ENCODE data around the gene BIRC5. TPM values are rescaled to one million over a fixed set of nuclear protein-coding genes. Genes with fewer than 3 reads are reported as not detected.

BIRC5 gene
- polyA plus RNA-seq, 3 donors from 2014 or later, result 3.6 to 5.5 (median 4.5) TPM

GRCh38 chr17:78255953-78256706, 42.1 kb downstream of the BIRC5 start:
- Mint-ChIP-seq H3K27me3 (ENCODE audit: low read depth in 3 of 3) (peaks cover 5 to 9% (median 5%) of the 10 kb centered on the region in 3 donors), H3K9me3 (no peaks in the 10 kb centered on the region), H3K27ac (no peak overlapping the region), H3K4me3 (peak overlapping the region in 2 of 5 donors; percentile 21 to 33), H3K4me1 (peaks cover 19 to 20% of the 10 kb centered on the region in 2 donors), H3K36me3 (no peaks in the 10 kb centered on the region)
- DNase-seq, result no peak

- H3K36me3 Mint-ChIP-seq, result no peaks in the 10 kb centered on the region
- no peak for DNase-seq
- H3K4me1 Mint-ChIP-seq, result peaks cover 17 to 20% of the 10 kb centered on the region in 2 donors
- no peaks in the 10 kb centered on the region for H3K9me3 Mint-ChIP-seq
- H3K27ac Mint-ChIP-seq, result no peak overlapping the region
- no peak overlapping the region for H3K4me3 Mint-ChIP-seq
- H3K27me3 Mint-ChIP-seq (ENCODE audit: low read depth in 3 of 3), result peaks cover 5 to 9% (median 5%) of the 10 kb centered on the region in 3 donors
These were observed 42.9 kb downstream of the BIRC5 start for GRCh38 chr17:78256707-78257591.

DNA sequence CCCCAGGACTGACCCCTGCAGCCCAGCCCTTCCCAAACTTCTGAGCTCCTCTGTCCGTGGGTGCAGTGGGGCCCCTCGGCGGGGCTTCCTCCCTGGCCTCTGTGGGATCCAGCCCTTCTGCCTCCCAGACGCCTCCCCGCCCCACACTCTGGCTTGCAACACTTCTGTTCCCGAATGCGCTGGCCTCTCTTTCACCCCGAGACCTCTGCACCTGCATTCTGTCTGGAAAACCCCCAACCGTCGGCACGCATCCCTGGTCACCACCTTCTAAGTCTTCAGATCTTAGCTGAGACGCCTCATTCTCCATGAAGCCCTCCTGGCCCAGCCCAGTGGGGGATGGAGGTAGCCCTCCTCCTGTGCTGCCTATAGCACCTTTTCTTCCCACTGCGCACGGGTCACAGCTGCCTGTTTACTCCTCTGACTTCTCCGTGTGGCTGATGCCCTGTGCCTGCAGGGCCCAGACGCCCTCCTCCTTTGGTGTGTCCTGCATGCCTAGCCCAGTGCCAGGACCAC, 43.8 kb downstream of the BIRC5 start:
- H3K36me3 Mint-ChIP-seq, result no peaks in the 10 kb centered on the region
- H3K27ac Mint-ChIP-seq, result no peak overlapping the region
- DNase-seq, result no peak
- H3K4me3 Mint-ChIP-seq, result no peak overlapping the region
- peaks cover 2 to 11% (median 4%) of the 10 kb centered on the region in 3 donors for H3K27me3 Mint-ChIP-seq (ENCODE audit: low read depth in 3 of 3)
- peaks cover 10 to 11% of the 10 kb centered on the region in 2 donors for H3K4me1 Mint-ChIP-seq
- H3K9me3 Mint-ChIP-seq, result no peaks in the 10 kb centered on the region

GRCh38 chr17:78258323-78259191, 44.5 kb downstream of the BIRC5 start:
- peaks cover 6 to 9% of the 10 kb centered on the region in 2 donors for H3K4me1 Mint-ChIP-seq
- no peaks in the 10 kb centered on the region for H3K9me3 Mint-ChIP-seq

DNA sequence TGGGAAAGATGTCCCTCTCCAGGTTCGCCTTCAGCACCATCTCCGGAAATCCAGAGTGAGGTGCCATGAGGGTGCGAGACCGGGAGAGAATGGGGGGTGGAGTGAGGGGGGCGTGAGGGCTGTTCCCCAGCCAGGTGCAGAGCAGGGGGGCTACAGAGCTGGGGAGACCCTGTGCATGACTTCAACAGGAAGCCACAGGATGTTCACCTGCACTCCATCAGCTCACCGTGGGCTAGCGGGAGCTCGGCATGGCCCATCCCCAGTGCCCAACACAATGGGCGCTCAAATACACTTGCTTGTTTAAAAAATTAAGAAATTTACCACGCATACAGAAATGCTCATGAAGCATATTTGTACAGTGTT, 45.1 kb downstream of the BIRC5 start:
- Mint-ChIP-seq H3K36me3 (no peaks in the 10 kb centered on the region), H3K9me3 (no peaks in the 10 kb centered on the region), H3K4me1 (peaks cover 6 to 8% of the 10 kb centered on the region in 2 donors), H3K4me3 (no peak overlapping the region), H3K27me3 (ENCODE audit: low read depth in 3 of 3) (peaks cover 2 to 11% (median 4%) of the 10 kb centered on the region in 3 donors), H3K27ac (no peak overlapping the region)
- DNase-seq, result no peak

More at GRCh38 chr17:78258323-78259191, 44.5 kb downstream of the BIRC5 start:
- Mint-ChIP-seq H3K27ac (no peak overlapping the region), H3K36me3 (no peaks in the 10 kb centered on the region), H3K4me3 (no peak overlapping the region), H3K27me3 (ENCODE audit: low read depth in 3 of 3) (peaks cover 2 to 11% (median 4%) of the 10 kb centered on the region in 3 donors)
- DNase-seq, result no peak

DNA sequence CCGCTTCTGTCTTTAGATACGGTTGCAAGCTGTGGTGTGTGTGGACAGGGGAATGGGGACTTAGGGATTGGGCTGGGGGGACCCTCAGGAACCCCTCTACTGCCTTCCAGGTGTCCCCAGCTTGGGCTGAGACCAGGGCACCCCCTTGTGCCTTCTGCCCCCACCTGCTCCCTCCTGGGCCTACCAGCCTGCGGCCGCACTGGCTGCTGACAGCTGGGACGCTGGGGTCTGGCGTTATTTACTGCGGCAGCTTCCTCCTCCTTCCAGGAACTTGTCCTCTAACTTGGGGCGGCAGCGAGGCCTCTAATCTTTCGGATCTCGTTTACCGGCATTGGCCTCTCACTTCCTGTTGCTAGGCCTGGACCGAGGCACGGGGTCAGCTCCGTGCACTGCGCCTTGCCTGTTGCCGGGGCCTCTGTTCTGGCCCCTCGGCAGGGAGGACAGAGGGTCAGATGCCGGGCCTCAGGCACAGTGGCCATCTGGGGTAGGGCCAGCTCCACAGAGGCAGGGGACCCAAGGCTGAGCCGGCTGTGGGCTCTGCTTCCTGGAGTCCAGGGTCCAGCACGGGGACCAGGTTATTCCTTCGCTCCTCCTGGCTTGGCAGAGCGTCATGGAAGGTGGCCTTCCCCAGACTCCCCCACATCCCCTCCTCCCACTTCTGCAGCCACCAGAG, 49.1 kb downstream of the BIRC5 start:
- Mint-ChIP-seq H3K4me3 (peak overlapping the region in 1 of 5 donors; percentile 17), H3K4me1 (peaks cover 0 to 1% of the 10 kb centered on the region in 2 donors), H3K9me3 (no peaks in the 10 kb centered on the region), H3K36me3 (no peaks in the 10 kb centered on the region), H3K27me3 (ENCODE audit: low read depth in 3 of 3) (peaks cover 0 to 9% (median 2%) of the 10 kb centered on the region in 3 donors), H3K27ac (no peak overlapping the region)
- no peak for DNase-seq

DNA sequence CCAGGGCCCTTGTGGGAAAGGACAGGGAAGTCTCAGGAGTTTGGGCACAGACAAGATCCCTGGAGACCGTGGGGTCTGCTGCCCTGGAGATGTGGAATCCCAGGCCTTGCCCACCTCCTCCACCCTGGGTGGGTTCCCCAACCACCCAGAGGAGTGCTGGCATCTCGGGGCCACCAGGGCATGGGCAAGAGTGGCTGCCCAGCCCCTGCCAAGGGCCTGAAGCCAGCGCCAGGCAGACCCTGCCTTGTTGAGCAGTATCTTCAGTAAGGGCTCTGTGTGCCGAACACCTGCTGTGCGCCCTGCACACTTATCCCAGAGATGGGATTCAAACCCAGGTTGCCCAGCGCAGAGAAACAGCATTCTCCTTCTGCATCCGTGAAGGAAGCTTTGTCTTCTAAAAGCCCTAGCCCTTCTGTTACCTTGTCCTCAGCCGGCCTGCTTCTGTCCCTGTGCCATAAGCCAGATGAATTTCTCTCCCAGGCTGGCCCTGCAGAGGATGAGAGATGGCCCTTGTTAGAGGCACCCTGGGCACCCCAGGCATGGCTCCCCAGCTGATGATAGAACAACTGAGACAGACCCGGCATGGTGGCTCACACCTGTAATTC, 49.8 kb downstream of the BIRC5 start:
- no peaks in the 10 kb centered on the region for H3K9me3 Mint-ChIP-seq
- DNase-seq, result no peak
- H3K4me1 Mint-ChIP-seq, result peaks cover 0 to 1% of the 10 kb centered on the region in 2 donors
- H3K27ac Mint-ChIP-seq, result peak overlapping the region in 1 of 6 donors; percentile 45
- H3K4me3 Mint-ChIP-seq, result no peak overlapping the region
- peaks cover 0 to 9% (median 2%) of the 10 kb centered on the region in 3 donors for H3K27me3 Mint-ChIP-seq (ENCODE audit: low read depth in 3 of 3)
- no peaks in the 10 kb centered on the region for H3K36me3 Mint-ChIP-seq

DNA sequence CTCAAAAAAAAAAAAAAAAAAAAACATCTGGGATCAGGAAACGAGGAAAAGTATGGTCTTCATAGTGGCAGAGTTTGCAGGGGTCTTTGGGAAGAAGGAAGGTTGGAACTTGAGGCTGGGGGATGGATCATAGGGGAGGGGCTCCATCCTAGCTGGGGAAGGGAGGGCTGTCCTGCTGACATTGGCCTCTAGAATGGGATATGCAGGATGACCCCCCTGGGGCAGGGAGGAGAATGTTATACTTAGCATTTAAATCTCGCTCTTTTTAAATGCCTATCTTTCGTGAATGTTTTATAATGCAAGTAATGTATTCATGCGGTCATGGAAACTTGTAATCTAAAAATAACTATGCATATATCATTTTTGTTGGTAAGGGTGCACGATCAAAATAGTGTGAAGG, 50.5 kb downstream of the BIRC5 start:
- Mint-ChIP-seq H3K4me1 (peaks cover 0 to 1% of the 10 kb centered on the region in 2 donors), H3K4me3 (no peak overlapping the region), H3K9me3 (no peaks in the 10 kb centered on the region), H3K36me3 (no peaks in the 10 kb centered on the region), H3K27me3 (ENCODE audit: low read depth in 3 of 3) (peaks cover 0 to 8% (median 2%) of the 10 kb centered on the region in 3 donors), H3K27ac (peak overlapping the region in 1 of 6 donors; percentile 45)
- DNase-seq, result no peak

DNA sequence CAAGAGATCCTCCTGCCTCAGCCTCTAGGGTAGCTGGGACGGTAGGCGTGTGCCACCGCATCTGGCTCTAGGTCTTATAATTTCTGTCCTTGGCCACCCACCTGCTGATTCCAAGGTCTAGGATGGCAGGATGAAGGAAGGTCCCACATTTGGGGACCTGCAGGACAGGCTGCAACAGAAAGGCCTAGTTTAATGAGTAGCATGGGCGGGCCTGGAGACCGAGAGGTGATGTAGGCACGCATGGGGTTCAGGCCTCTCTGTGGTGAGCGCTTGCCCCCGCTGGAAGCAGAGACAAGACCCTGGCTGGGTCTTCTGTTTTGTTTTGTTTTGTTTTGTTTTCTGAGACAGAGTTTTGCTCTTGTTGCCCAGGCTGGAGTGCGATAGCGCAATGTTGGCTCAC, 51.1 kb downstream of the BIRC5 start:
- no peak for DNase-seq
- Mint-ChIP-seq H3K9me3 (no peaks in the 10 kb centered on the region), H3K4me3 (no peak overlapping the region), H3K36me3 (no peaks in the 10 kb centered on the region), H3K27me3 (ENCODE audit: low read depth in 3 of 3) (peaks cover 0 to 5% (median 2%) of the 10 kb centered on the region in 3 donors), H3K4me1 (peaks cover 0 to 1% of the 10 kb centered on the region in 2 donors), H3K27ac (peak overlapping the region in 1 of 6 donors; percentile 1)

DNA sequence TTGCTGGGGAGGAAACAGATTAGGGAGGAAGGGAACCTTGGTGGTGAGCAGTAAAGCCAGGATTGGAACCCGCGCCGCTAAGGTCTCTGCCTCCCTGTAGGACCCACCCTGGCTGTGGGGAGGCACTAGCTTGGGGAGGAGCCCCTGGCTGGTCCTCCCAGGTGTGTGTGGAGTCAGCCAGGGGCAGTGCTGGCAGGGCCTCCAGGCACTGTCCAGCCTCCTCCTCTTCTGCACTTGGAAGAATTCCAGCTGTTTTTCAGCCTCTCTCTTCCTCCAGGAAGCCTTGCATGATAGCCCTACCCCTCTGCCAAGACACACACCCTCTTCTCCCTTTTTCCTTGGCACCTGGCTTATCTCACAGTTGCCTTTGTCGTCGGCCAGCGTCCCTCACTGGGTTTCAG, 52.2 kb downstream of the BIRC5 start:
- Mint-ChIP-seq H3K9me3 (no peaks in the 10 kb centered on the region), H3K4me3 (no peak overlapping the region), H3K27me3 (ENCODE audit: low read depth in 3 of 3) (peaks cover 0 to 5% (median 2%) of the 10 kb centered on the region in 3 donors), H3K36me3 (no peaks in the 10 kb centered on the region), H3K27ac (no peak overlapping the region), H3K4me1 (peaks cover 0 to 1% of the 10 kb centered on the region in 2 donors)
- no peak for DNase-seq

- Mint-ChIP-seq H3K9me3 (no peaks in the 10 kb centered on the region), H3K36me3 (no peaks in the 10 kb centered on the region)
These were observed 52.7 kb downstream of the BIRC5 start for GRCh38 chr17:78266771-78267170.

GRCh38 chr17:78267253-78268073, 53.4 kb downstream of the BIRC5 start:
- DNase-seq, result no peak
- peaks cover 0 to 1% of the 10 kb centered on the region in 2 donors for H3K4me1 Mint-ChIP-seq
- no peak overlapping the region for H3K27ac Mint-ChIP-seq
- no peak overlapping the region for H3K4me3 Mint-ChIP-seq
- no peaks in the 10 kb centered on the region for H3K9me3 Mint-ChIP-seq
- peaks cover 0 to 3% (median 3%) of the 10 kb centered on the region in 3 donors for H3K27me3 Mint-ChIP-seq (ENCODE audit: low read depth in 3 of 3)
- H3K36me3 Mint-ChIP-seq, result no peaks in the 10 kb centered on the region

More at GRCh38 chr17:78266771-78267170, 52.7 kb downstream of the BIRC5 start:
- H3K4me3 Mint-ChIP-seq, result no peak overlapping the region
- no peak for DNase-seq
- H3K27me3 Mint-ChIP-seq (ENCODE audit: low read depth in 3 of 3), result peaks cover 0 to 5% (median 3%) of the 10 kb centered on the region in 3 donors
- H3K4me1 Mint-ChIP-seq, result peaks cover 0 to 1% of the 10 kb centered on the region in 2 donors
- H3K27ac Mint-ChIP-seq, result no peak overlapping the region

Measured in immature natural killer cell (primary cell).